Cerebellar cortex (tissue), 1 donor: ENCODE results near the gene SLC2A13.
A peak's percentile ranks its signal among the peaks of the same experiment; 100 is the strongest.
"Not testable (repeated sequence)": the region's sequence is repeated elsewhere in the genome, so short reads cannot be mapped to it uniquely, and the experiment has no call there.

ENCODE experiments used
- DNase-seq: peaks from one replicate; pipeline ENCODE4 v3.0.0-alpha.2; 2015; ENCODE audit warnings: low spot score

Gene SLC2A13

GRCh38 chr12:39804898-39805297 is 301.0 kb downstream of the SLC2A13 start:
- no peak for DNase-seq

- DNase-seq: no peak
Observed at GRCh38 chr12:39804479-39804878, 301.4 kb downstream of the SLC2A13 start.

- no peak for DNase-seq
Observed at GRCh38 chr12:39803151-39803550, 302.7 kb downstream of the SLC2A13 start.

- no peak for DNase-seq
Observed at GRCh38 chr12:39798977-39799376, 306.9 kb downstream of the SLC2A13 start.

- DNase-seq: no peak
Observed at GRCh38 chr12:39798429-39798828, 307.5 kb downstream of the SLC2A13 start.

- no peak for DNase-seq
Observed at GRCh38 chr12:39795481-39795880, 310.4 kb downstream of the SLC2A13 start.

- DNase-seq: no peak
Observed at GRCh38 chr12:39792938-39793337, 312.9 kb downstream of the SLC2A13 start.

GRCh38 chr12:39788239-39788638 is 317.6 kb downstream of the SLC2A13 start:
- no peak for DNase-seq

- not testable (repeated sequence) for DNase-seq
Observed at GRCh38 chr12:39785814-39786213, 320.1 kb downstream of the SLC2A13 start.

GRCh38 chr12:39782026-39782545 is 323.8 kb downstream of the SLC2A13 start:
- DNase-seq: no peak

- DNase-seq: no peak
Observed at GRCh38 chr12:39780913-39781446, 324.9 kb downstream of the SLC2A13 start.

GRCh38 chr12:39780411-39780912 is 325.4 kb downstream of the SLC2A13 start:
- no peak for DNase-seq

GRCh38 chr12:39779768-39780340 is 326.0 kb downstream of the SLC2A13 start:
- DNase-seq: no peak

GRCh38 chr12:39777465-39777864 is 328.4 kb downstream of the SLC2A13 start:
- DNase-seq: no peak

GRCh38 chr12:39773266-39773665 is 332.6 kb downstream of the SLC2A13 start:
- no peak for DNase-seq

- peak; percentile 73 for DNase-seq
Observed at GRCh38 chr12:39772821-39773259, 333.0 kb downstream of the SLC2A13 start.

GRCh38 chr12:39771456-39771855 is 334.4 kb downstream of the SLC2A13 start:
- no peak for DNase-seq

- peak; percentile 56 for DNase-seq
Observed at GRCh38 chr12:39764944-39765560, 340.8 kb downstream of the SLC2A13 start.

GRCh38 chr12:39763890-39764169 is 342.1 kb downstream of the SLC2A13 start:
- no peak for DNase-seq

GRCh38 chr12:39763071-39763889 is 342.6 kb downstream of the SLC2A13 start:
- DNase-seq: no peak

- DNase-seq: no peak
Observed at GRCh38 chr12:39755478-39755877, 350.4 kb downstream of the SLC2A13 start.

- no peak for DNase-seq
Observed at GRCh38 chr12:39752482-39753137, 353.3 kb downstream of the SLC2A13 start.
